Measurements from ENCODE around the gene RPS5.
"Not testable (repeated sequence)": the region's sequence is repeated elsewhere in the genome, so short reads cannot be mapped to it uniquely, and the experiment has no call there.

RPS5 gene

DNA sequence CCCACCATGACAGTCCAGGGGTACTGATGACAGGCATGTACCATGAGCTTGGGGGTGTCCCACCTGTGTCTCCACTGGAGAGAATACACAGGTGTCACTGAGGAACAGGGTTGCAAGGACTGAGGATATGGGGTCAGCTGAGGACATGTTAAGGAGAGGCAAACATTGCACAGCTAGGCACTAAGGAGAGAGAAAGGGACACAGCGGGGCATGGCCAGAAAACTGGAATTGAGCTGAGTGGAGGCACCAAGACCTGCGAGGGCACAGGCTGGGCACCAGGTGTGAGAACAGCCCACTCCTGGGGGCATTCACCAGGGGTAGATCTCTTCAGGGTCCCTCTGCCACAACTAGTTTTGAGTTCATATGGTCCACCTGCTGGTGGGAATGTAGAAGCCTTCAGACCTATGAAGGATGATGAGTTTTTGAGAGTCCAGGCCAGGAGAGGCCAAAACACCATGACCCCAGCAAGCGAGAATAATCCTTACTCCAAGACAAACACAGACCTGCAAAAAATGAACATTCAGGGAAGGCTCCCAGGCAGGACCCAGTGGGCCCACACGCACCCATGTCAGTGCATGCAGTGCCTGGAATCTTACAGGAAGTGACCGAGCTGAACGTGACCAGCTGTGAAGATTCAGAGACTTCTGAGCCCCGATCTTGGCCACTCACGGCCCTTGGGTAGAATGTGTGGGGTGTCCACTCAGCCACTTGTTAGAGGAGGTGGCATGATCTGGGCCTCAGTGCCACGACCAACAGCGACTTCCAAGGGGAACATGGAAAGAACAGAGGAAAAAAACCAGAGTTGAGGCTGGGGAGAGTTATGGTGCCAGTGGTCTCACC lies 20.0 kb downstream of the RPS5 start:
- no peak for DNase-seq (ENCODE audit: low read depth in 2 of 2)

DNA sequence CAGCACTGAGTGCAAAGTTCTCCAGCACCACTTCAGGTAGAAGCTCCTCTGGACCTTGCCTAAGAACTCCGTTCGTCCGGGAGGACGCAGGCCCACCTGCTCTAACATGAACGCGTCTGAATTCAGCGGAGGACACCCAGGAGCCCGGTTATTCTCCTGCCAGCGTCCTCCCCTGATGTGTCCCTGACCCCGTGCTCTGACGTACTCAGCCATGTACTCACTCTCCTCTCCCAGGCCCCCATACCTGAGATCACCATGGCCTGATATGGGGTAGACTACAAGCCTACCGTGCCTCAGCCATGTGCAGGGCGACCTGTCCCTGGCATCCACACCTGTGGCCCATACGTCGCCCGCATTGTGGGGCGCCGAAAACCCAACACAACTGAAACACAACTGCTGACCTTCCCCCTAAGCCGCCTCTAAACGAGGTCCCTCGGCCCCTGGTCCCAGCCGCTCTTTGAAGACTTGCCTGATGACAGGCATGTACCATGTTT lies 20.6 kb downstream of the RPS5 start:
- DNase-seq (ENCODE audit: low read depth in 2 of 2) = no peak

DNA sequence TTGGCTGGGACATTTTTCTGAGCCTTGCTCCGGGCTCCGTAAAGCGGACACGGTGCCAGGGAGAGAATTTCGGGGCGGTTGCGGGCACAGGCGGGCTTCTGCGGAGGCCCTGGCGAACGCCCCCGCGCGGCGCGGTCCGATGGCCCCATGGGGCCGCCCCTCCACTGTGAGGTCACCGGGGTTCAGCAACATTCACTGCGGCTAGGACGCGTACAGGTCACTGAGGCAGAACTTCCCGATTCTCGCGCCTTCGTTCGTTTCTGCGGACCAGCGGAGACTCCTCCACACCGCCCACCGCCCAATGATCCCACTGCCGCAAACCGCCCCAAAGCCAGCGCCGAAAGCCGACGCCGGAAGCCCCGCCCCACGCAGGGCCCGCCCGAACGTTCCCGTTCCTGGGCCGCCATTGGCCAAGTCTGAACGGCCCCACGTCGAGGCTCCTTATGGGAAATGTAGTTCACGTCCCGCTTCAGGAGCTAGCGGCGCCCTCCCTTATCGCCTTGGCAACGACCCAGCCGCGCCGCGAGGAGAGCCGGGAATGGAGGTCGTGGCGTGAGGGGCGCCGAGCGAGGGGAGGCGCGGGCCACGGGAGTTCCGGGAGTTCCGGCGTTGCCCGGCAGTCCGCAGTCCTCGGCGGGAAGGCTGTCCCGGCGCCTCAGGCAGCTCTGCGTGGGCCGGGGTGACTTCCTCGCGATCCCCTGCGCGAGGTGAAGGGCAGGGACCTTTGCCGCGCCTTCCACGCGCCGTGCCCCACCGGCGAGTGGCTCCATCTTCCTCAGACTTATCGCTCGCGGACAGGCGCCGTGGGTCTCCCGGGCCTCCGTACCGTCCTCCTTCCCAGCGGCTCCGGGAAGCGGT lies 21.3 kb downstream of the RPS5 start, which contains the start of gene ZNF584:
Gene ZNF584 (plus strand): TSS at position 498 of the 858 bp plus-strand sequence. CDS start 499 bp downstream, outside the sequence.
- DNase-seq (ENCODE audit: low read depth in 2 of 2) = peak; percentile 89 to 95

DNA sequence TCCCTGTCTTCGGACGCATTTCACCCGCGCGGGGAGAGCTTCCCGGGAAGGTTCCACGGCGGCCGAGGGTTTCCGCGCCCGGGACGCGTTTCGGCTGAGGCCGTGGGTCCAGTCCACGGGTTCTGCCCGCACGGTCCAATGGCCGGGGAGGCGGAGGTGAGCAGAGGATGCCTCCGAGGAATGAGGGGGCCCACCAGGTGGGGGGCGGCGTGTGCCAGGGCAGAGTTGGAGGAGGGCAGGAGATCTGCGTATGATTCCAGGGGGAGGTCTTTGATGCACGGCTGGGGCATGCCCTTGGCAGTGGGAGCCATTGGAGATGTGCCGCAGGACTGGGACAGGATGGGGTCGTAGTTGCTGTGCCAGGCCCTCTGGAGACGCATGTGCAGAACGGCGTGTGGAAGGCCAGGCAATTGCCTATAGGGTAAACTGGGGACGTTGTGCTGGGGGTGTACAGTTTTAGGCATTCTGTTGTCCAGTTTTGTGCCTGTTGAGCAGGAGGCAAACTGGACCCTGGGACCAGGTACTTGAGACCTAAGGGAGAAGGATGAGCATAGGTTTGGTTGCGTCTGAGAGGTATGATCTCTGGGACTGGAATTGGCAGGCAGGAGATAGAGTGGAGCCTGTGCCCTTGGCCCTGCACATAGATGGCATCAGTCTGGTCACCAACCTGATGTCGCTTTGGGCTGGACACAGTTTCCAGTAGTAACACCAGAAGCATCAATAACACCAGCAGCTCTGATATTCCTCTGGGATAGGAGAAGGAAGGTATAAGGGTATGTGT lies 22.1 kb downstream of the RPS5 start:
- DNase-seq (ENCODE audit: low read depth in 2 of 2) = no peak

DNA sequence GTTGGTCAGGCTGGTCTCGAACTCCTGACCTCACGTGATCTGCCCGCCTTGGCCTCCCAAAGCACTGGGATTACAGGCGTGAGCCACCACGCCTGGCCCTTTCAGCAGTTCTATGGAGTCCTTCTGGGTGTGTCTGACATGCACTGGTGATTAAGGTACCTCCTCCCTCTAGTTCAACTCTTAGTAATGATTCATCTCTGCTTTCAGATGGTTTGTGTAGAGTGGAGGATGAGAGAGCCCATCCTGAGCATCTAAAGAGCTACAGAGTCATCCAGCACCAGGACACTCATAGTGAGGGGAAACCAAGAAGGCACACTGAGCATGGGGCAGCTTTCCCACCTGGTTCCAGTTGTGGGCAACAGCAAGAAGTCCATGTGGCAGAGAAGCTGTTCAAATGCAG lies 29.5 kb downstream of the RPS5 start:
- no peak for DNase-seq (ENCODE audit: low read depth in 2 of 2)

DNA sequence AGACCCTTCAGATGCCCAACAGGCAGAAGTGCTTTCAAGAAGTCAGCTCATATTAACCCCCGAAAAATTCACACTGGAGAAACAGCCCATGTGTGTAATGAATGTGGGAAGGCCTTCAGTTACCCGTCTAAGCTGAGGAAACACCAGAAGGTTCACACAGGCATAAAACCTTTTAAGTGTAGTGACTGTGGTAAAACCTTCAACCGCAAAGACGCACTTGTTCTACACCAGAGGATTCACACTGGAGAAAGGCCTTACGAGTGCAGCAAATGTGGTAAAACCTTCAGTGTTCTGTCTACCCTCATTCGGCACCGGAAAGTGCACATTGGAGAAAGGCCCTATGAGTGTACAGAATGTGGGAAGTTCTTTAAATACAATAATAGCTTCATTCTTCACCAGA lies 30.0 kb downstream of the RPS5 start:
- no peak for DNase-seq (ENCODE audit: low read depth in 2 of 2)

DNA sequence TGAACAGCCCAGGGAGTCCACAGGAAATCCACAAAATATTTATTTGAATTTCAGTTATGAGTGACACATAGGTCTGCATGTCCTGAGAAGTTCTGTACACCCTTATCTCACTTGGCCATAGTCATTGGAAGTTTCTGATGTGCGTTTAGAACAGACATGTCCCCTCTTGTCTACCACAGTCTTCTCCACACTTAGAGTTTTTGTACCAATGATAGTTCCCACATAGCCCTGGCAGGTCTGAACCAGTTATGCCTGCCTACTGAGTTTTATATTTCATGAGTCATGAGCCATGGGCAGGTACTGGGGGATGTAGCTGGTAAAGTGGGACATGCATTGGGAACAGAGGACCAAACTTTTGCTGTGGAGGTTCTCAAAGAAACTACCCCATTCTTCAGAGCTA lies 41.5 kb downstream of the RPS5 start:
- DNase-seq (ENCODE audit: low read depth in 2 of 2) = no peak

DNA sequence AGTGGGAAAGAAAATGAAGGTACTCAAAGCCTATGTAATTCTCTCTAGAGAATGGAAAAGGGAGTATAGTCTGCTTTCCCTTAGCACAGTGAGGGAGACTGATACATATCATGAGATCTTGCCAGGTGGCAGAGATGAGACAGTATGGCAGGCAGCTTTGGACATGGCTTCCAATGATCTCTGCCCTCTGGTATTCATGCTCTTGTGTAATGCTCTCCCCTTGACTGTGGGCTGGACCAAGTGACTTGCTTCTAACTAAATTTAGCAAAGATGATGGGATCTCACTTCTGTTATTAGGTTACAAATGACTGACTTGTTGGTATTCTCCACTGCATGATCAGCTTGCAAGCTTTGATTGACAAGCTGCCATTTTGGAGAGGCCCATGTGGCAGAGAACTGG lies 42.7 kb downstream of the RPS5 start:
- DNase-seq (ENCODE audit: low read depth in 2 of 2) = no peak

DNA sequence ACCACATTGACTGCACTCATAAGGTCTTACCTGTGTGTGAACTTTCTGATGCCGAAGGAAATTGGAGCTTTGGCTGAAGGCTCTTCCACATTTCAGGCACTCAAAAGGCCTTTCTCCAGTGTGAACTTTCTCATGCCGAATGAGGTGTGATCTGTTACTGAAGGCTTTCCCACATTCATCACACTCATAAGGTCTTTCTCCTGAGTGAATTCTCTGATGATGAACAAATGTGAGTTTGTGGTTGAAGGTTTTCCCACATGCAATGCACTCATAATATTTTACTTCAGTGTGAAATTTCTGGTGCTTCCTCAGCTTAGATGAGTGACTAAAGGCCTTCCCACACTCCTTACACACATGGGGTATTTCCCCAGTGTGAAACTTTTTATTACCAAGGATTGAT lies 47.1 kb downstream of the RPS5 start:
- DNase-seq (ENCODE audit: low read depth in 2 of 2) = no peak

DNA sequence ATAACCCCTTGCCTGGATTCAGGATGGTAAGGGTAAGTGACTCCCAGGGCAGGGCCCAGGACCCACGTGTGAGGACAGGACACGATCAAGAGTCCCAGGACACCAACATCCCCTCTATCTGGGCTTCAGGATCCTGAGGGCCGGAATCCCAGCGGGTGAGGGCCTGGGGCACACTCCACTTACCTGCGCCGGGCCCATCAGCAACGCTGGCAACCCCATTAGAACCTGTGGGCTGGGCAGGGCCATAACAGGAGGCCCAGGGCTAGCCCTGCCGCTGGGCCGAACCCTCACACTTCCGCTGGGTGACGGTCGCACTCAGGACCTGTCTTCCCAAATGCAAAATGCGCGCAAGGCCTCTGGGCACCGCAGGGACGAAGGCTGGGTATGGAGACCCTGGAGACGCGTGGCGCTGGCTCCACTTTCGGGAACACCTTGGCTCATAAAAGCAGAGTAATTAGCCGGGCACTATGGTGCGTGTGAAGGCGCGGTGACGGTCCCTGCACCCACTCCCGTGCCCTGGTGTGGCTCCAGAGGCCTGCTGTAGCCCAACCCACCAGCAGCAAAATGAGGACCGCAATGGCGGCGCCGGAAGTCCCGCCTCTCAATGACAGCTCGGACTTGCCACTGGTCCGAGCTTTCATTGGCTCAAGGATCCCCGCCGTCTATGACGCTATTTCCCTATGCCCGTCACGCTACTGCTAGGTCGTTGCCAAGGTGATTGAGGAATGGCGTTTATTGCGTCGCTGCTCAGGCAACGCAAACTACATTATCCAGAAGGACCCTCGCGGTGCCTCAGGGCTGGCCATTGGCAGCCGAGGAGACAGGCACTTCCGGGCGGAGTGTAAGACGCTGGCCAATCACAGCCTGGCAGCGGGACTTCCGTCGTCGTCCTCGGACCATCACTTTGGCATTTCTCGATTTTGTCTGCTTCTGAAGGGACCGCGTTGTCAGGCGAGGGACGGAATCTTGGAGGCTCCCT lies 52.8 kb downstream of the RPS5 start, which contains the start of gene ZNF132:
Gene ZNF132 (minus strand): TSS at position 578 of the 979 bp plus-strand sequence. CDS start 332 bp downstream, at position 246.
- DNase-seq (ENCODE audit: low read depth in 2 of 2) = peak; percentile 89

DNA sequence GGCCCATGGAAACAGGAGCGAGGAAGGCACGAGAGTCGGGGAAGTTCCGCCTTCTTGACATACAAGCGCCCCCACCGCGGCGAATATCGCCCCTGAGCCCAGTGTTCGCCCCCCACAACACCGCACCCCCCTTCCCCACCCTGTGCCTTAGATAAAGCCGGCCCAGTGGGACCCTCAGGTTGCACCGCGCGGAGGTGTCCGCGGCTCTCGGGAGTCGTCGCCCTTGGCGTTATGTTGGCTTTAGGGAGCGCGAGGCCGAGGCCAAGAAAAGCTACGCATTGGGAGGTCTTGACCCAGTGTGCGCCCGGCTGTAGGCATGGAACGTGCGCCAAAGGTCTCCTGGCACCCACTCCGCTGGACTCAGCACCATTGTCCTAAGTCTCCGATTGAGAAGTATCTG lies 53.5 kb downstream of the RPS5 start:
- no peak for DNase-seq (ENCODE audit: low read depth in 2 of 2)

DNA sequence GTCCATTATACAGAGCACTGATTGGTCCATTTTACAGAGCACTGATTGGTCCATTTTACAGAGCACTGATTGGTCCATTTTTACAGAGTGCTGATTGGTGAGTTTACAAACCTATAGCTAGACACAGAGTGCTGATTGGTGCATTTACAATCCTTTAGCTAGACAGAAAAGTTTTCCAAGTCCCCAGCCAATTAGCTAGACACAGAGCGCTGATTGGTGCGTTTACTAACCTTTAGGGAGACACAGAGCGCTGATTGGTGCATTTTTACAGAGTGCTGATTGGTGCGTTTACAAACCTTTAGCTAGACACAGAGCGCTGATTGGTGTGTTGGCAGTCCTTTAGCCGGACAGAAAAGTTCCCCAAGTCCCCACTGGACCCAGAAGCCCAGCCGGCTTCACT lies 55.9 kb downstream of the RPS5 start:
- DNase-seq (ENCODE audit: low read depth in 2 of 2) = not testable (repeated sequence)
